PC-9 (cell line): ENCODE measurements around the gene TSC22D3.

Experiments
- EZH2 ChIP-seq: fragments of 200-600 bp; sonication (generic); IDR thresholded peaks from 2 replicates; pipeline ENCODE4 v1.8.0; 2017; ENCODE audit warnings: antibody characterized with exemption, low read depth
- TF ChIP-seq, protein P1 (sequence below): fragments of 200-600 bp; sonication (generic); conservative IDR thresholded peaks from 2 replicates; pipeline ENCODE4 v1.6.1; 2017; ENCODE audit warnings: mixed run types, antibody characterized with exemption, mild to moderate bottlenecking, moderate library complexity

- TF ChIP-seq, protein P1, sequence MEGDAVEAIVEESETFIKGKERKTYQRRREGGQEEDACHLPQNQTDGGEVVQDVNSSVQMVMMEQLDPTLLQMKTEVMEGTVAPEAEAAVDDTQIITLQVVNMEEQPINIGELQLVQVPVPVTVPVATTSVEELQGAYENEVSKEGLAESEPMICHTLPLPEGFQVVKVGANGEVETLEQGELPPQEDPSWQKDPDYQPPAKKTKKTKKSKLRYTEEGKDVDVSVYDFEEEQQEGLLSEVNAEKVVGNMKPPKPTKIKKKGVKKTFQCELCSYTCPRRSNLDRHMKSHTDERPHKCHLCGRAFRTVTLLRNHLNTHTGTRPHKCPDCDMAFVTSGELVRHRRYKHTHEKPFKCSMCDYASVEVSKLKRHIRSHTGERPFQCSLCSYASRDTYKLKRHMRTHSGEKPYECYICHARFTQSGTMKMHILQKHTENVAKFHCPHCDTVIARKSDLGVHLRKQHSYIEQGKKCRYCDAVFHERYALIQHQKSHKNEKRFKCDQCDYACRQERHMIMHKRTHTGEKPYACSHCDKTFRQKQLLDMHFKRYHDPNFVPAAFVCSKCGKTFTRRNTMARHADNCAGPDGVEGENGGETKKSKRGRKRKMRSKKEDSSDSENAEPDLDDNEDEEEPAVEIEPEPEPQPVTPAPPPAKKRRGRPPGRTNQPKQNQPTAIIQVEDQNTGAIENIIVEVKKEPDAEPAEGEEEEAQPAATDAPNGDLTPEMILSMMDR: no peak
- no peak for TF ChIP-seq EZH2
Observed at GRCh38 chrX:107726816-107727534, 48.6 kb downstream of the TSC22D3 start.
